Measurements from ENCODE around the gene DLG2.

GRCh38 chr11:83645561-83645960, 1981.6 kb downstream of the DLG2 start:
- TF ChIP-seq POLR2A (IDR thresholded peaks at IDR 0.05) (no peak), CTCF (IDR thresholded peaks at IDR 0.05) (no peak), POLR2AphosphoS5 (IDR thresholded peaks at IDR 0.05) (no peak)

Measured in suprapubic skin (tissue), 4 donors.